Naive B cell (primary cell): ENCODE results near the gene SLC1A7. TPM values are rescaled to one million over a fixed set of nuclear protein-coding genes. Genes with fewer than 3 reads are reported as not detected.

Experiments
- ATAC-seq, 2 donors: fragments of 150-1000 bp; cut with Tn5 transposase; 2 replicates each; pipeline ENCODE4 v1.10.0; 2021; ENCODE audit warnings: low read depth in 2 of 2, mild to moderate bottlenecking in 2 of 2, moderate library complexity in 2 of 2
- DNase-seq: peaks from one replicate; pipeline ENCODE4 v3.0.0; 2022
- H3K27ac Mint-ChIP-seq, 6 donors: one replicate each; pipeline ENCODE4 v1.8.0; 2020 to 2022; ENCODE audit warnings: mild to moderate bottlenecking in 6 of 6, mixed read lengths in 6 of 6, moderate library complexity in 5 of 6, inconsistent platforms in 2 of 6
- H3K27me3 Mint-ChIP-seq, 3 donors: one replicate each; pipeline ENCODE4 v1.8.0; 2021 to 2022; ENCODE audit warnings: mixed read lengths in 3 of 3, mild to moderate bottlenecking in 1 of 3
- H3K36me3 Mint-ChIP-seq, 2 donors: one replicate each; pipeline ENCODE4 v1.8.0; 2020 to 2022; ENCODE audit warnings: mixed read lengths in 2 of 2, inconsistent platforms in 1 of 2, mild to moderate bottlenecking in 1 of 2
- H3K4me1 Mint-ChIP-seq, 3 donors: one replicate each; pipeline ENCODE4 v1.8.0; 2020 to 2022; ENCODE audit warnings: mixed read lengths in 3 of 3, inconsistent platforms in 1 of 3, mild to moderate bottlenecking in 1 of 3, moderate library complexity in 1 of 3
- H3K4me3 Mint-ChIP-seq, 8 donors: one replicate each; pipeline ENCODE4 v1.8.0; 2020 to 2022; ENCODE audit warnings: mild to moderate bottlenecking in 8 of 8, mixed read lengths in 8 of 8, moderate library complexity in 8 of 8, inconsistent platforms in 2 of 8
- H3K9me3 Mint-ChIP-seq, 7 donors: one replicate each; pipeline ENCODE4 v1.8.0; 2020 to 2022; ENCODE audit warnings: mixed read lengths in 7 of 7, mild to moderate bottlenecking in 5 of 7, inconsistent platforms in 2 of 7, moderate library complexity in 1 of 7
- polyA plus RNA-seq, 6 donors: library from polyadenylated mRNA; unstranded; fragments of 300-500 nt; fragmentation: Illumina TruSeq; gene quantifications; one replicate each; pipeline ENCODE4 v1.2.3, GENCODE V29; 2021; ENCODE audit warnings: low read depth in 6 of 6

SLC1A7 gene
- polyA plus RNA-seq, 6 donors from 2014 or later = not detected

DNA sequence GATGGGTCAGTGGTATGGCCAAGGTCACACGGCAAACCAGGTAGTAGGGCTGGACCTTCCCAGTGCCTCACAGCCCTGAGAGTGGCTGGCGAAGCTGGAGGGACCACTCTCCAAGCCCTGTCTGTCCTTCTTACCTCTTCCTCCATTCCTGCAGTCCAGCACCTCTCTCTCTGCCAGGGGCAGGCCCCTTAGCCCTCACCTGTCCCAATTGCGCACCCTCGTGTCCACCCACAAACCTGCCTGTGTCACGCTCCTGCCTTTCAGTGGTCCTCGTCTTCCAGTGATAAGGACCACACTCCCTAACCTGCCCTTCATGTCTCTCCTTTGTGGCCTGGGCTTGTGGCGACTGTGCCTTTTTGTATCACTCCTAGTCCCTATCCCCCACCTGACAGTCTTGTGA is 77.0 kb downstream of the SLC1A7 start:
- ATAC-seq (no peak), DNase-seq (no peak)
- peaks cover 22 to 60% (median 40%) of the 10 kb centered on the region in 3 donors for H3K27me3 Mint-ChIP-seq
- peaks cover 0 to 17% (median 8%) of the 10 kb centered on the region in 3 donors for H3K4me1 Mint-ChIP-seq
- no peak overlapping the region for H3K4me3 Mint-ChIP-seq
- no peaks in the 10 kb centered on the region for H3K36me3 Mint-ChIP-seq
- H3K27ac Mint-ChIP-seq = no peak overlapping the region
- no peaks in the 10 kb centered on the region for H3K9me3 Mint-ChIP-seq

DNA sequence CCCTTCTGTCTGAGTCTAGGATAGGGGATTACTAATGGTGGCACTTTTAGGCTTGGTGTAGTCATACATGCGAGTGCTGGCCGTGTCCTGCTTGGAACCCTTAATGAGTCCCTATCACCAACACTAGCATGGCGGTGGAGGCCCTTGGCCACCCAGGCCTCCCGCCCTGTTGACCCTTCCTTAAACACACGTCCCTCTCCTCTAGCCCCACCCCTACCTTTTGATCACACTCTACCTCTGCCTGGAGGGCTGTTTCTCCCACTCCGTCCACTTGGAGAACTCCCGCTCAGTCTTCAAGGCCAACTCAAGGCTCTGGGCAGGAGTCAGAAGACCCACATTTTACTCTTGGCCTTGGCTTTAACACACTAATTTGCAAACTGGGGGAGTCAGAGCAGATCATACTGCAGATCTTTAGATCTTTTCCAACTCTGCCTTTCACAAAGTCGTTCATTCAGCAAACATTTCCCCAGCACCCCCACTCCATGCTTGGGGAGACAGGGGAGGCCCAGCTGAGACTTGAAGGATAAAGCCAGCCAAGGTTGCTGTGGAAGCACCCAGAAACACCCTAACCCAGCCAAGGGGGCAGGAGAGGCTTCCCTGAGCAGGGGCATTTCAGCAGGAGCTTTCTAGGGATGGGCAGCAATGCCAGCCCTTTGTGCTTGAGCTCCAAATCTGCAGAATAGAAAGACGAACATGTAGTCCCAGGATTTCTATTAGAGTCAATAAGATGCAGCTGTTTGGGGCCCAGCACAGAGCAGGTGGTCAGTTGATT is 78.5 kb downstream of the SLC1A7 start:
- H3K36me3 Mint-ChIP-seq = no peaks in the 10 kb centered on the region
- peaks cover 33 to 67% (median 40%) of the 10 kb centered on the region in 3 donors for H3K27me3 Mint-ChIP-seq
- no peaks in the 10 kb centered on the region for H3K9me3 Mint-ChIP-seq
- DNase-seq (no peak), ATAC-seq (no peak)
- no peak overlapping the region for H3K27ac Mint-ChIP-seq
- H3K4me1 Mint-ChIP-seq = peaks cover 0 to 17% (median 8%) of the 10 kb centered on the region in 3 donors
- peak overlapping the region in 1 of 8 donors; percentile 2 for H3K4me3 Mint-ChIP-seq

DNA sequence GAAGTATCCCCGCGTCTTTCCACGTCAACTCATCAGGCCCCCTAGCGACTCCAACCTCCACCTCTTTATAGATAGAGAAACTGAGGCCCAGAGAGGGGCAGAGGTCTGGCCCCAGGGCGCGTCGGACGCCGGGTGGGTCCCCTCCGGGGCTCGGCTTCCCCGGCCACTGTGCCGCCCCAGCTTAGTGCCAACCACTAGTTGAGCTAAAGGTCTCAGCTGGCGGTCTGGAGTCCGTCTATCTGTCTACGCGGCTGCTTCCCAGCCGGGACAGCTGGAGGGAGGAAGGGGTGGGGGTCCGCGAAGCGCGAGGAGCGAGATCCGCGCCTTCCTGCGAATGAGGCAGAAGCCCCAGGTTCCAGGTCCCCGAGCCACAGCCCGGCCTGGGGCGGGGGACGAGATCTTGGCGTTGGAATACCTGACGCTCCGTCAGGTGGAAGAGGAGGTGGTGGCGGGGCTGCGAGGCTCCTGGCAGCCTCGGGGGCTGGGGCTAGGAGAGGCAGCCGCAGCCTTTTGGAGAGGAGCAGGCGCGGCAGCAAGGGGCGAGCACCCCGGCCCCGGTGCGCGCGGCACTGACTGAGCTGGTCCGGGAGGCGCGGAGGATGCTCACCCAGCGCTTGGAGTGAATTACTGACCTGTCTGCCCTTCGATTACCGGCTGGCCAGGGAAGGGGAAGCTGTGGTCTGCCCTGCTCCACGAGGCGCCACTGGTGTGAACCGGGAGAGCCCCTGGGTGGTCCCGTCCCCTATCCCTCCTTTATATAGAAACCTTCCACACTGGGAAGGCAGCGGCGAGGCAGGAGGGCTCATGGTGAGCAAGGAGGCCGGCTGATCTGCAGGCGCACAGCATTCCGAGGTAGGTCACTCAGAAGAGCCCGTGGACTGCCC is 79.5 kb downstream of the SLC1A7 start:
- Mint-ChIP-seq H3K4me1 (peaks cover 0 to 17% (median 8%) of the 10 kb centered on the region in 3 donors), H3K4me3 (peak overlapping the region in 3 of 8 donors; percentile 6 to 57 (median 33)), H3K9me3 (no peaks in the 10 kb centered on the region), H3K27ac (no peak overlapping the region), H3K27me3 (peaks cover 33 to 67% (median 40%) of the 10 kb centered on the region in 3 donors), H3K36me3 (no peaks in the 10 kb centered on the region)
- DNase-seq (no peak), ATAC-seq (no peak)

DNA sequence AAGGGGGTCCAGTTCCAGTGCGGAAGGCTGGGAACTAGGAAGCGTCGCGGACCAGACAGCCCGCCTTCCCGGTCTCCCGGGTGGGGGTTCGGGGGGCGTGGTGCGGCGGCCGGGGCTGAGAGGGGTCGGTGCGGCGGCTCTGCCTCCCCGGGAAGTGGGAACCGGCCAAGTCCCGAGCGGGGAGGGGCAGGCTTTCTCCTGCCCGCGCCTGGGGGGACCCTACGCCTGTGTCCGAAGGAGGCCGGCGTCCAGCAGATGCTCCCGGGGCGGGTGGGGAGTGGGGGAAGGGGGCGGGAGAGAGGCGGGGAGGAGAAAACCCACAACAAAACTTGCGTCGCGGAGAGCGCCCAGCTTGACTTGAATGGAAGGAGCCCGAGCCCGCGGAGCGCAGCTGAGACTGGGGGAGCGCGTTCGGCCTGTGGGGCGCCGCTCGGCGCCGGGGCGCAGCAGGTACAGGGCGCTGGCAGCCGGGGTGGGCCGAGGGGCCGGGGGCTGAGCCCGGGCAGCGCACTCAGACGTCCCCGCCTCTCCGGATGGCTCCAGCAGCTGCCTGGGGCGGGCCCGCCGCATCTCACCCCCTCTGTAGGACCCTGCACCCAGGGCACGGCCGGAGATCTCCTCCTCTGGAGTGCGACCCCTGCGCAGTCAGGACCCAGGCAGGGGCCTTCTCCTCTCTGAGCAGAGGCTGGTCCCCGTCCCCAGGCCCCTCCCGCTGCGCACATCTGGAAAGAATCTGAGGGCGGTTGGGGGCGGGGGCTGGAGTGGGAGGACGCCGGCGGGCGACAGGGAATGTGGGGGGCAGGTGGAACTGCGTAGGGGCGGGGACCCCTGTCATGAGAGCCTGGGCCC is 80.4 kb downstream of the SLC1A7 start, which contains the start of gene PODN:
TSS of gene PODN (plus strand) at position 355 of the 849 bp plus-strand sequence. CDS start 7,643 bp downstream, outside the sequence.
- no peak within 1 kb of the TSS for H3K27ac Mint-ChIP-seq
- peak within 1 kb of the TSS in 5 of 8 donors; percentile 29 to 66 (median 54) for H3K4me3 Mint-ChIP-seq
- no peaks in the 10 kb centered on the region for H3K9me3 Mint-ChIP-seq
- no peaks in the 10 kb centered on the region for H3K36me3 Mint-ChIP-seq
- no peak for ATAC-seq
- peaks cover 0 to 17% (median 8%) of the 10 kb centered on the region in 3 donors for H3K4me1 Mint-ChIP-seq
- peaks cover 33 to 63% (median 40%) of the 10 kb centered on the region in 3 donors for H3K27me3 Mint-ChIP-seq
- DNase-seq = no peak

DNA sequence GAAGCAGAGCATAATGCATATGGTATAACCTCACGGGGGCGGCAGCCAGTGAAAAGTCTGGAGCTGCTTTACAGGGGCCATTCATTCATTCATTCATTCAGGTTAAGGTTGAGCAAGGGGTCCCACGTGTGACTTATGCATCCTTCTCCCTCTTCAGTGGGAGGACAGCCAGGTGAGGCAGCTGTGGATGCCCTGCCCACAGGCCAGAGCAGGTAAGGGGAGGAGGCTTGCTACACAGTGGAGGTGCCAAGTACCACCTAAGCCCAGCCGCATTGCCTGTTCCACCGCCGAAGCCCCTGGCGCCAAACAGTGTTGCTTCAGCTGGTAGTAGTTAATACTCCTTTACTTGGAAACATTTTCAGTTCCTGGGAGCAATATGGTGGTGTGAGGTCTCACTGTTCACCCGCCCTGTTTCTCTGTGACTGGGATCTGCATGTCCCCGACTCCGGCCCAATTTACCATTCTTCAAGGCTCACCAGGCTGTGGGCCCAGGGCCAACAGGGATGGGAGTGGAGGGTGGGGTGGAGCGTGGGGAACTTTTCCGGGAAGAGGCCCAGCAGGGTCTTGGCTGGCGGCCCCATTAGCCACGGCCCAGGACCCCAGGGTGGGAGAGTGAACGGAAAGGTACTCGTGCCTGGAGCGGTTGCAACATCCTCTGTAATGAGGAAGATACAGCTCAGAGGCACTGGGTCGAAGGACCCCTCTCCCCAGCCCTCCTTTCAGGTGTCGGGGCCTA is 81.1 kb downstream of the SLC1A7 start:
- DNase-seq (no peak), ATAC-seq (no peak)
- peaks cover 33 to 55% (median 40%) of the 10 kb centered on the region in 3 donors for H3K27me3 Mint-ChIP-seq
- H3K27ac Mint-ChIP-seq = no peak overlapping the region
- peak overlapping the region in 5 of 8 donors; percentile 29 to 66 (median 54) for H3K4me3 Mint-ChIP-seq
- H3K4me1 Mint-ChIP-seq = peaks cover 0 to 17% (median 8%) of the 10 kb centered on the region in 3 donors
- no peaks in the 10 kb centered on the region for H3K9me3 Mint-ChIP-seq
- no peaks in the 10 kb centered on the region for H3K36me3 Mint-ChIP-seq

DNA sequence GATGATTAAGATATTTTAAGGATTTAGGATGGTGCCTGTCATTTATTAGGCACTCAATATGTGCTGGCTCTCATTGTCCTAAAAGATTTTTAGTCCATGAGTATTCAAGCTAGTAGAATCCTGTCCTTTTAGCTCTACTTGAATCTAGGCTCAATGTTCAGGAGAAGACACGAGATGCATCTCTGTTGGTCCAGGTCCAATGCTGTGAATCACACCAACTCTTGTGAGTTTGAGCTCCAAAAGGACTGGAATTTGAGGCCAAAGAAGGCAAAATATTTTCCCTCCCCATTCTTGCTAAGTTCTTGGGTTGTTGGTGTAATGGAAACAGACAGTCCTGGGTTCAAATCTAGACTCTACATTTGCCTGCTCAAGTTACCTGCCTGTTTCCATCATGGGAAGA is 81.9 kb downstream of the SLC1A7 start:
- peak overlapping the region in 3 of 8 donors; percentile 18 to 50 (median 40) for H3K4me3 Mint-ChIP-seq
- H3K4me1 Mint-ChIP-seq = peaks cover 0 to 17% (median 8%) of the 10 kb centered on the region in 3 donors
- peaks cover 32 to 52% (median 37%) of the 10 kb centered on the region in 3 donors for H3K27me3 Mint-ChIP-seq
- H3K27ac Mint-ChIP-seq = no peak overlapping the region
- DNase-seq = no peak
- H3K36me3 Mint-ChIP-seq = no peaks in the 10 kb centered on the region
- no peaks in the 10 kb centered on the region for H3K9me3 Mint-ChIP-seq
- no peak for ATAC-seq

DNA sequence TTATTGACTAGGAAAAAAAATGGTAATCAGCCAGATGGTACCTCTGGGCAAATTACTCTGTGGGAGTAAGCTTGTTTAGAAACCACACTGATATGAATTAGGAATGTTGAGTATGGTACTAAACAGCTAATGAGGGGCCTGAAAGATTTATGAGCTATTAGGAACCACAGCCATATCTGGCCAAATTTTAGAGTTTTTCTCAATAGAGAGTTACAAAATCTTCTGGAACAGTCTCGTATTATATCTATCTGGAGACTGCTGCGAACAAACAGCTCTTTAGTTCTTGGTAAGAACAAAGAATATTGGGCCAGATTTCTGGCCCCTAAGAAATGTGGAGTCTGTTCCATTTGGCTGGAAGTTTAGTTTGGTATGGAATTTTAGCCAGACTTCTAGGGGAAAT is 85.3 kb downstream of the SLC1A7 start:
- Mint-ChIP-seq H3K4me3 (no peak overlapping the region), H3K27ac (no peak overlapping the region), H3K4me1 (peaks cover 0 to under 1% (median 0%) of the 10 kb centered on the region in 3 donors), H3K36me3 (peaks cover 10 to 26% of the 10 kb centered on the region in 2 donors), H3K9me3 (no peaks in the 10 kb centered on the region), H3K27me3 (peaks cover 12 to 19% (median 14%) of the 10 kb centered on the region in 3 donors)
- ATAC-seq (no peak), DNase-seq (no peak)

DNA sequence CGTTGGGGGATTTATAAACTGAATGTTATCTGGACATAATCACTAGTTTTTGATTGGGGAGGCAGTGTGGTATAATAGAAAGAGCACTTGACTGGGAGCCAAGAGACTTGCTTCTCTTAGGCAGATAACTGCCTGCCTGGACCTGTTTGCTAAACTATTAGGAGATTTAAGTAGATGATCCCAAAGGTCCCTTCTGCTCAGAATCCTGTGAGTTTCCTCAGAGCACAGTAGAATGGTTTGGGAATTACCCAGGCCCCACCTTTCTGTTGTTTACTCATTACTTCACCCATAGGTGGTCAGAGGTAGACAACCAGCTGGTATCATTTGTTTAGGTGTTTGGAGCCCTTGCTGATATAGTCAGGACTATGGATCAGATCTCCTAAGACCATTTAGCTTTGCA is 90.8 kb downstream of the SLC1A7 start:
- Mint-ChIP-seq H3K4me1 (no peaks in the 10 kb centered on the region), H3K9me3 (no peaks in the 10 kb centered on the region), H3K4me3 (no peak overlapping the region), H3K36me3 (peaks cover 31 to 43% of the 10 kb centered on the region in 2 donors), H3K27ac (no peak overlapping the region), H3K27me3 (no peaks in the 10 kb centered on the region)
- ATAC-seq = no peak
- no peak for DNase-seq

DNA sequence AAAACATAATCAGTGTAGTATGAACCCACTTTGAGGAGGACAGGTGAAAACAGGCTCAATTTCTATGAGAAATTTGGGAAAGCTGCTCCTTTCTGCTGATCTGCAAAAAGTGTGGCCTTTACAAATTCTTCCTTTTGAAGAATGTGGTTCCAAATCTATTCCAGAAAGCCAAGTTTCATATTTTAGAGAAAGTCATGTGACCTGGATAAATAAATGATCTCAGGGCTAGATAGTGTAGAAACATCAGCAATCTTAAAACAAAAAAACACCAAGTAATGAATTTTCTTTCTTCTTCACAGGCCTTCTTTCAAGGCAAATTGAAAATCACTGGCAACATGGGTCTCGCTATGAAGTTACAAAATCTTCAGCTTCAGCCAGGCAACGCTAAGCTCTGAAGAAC is 92.1 kb downstream of the SLC1A7 start:
- no peaks in the 10 kb centered on the region for H3K9me3 Mint-ChIP-seq
- no peak overlapping the region for H3K4me3 Mint-ChIP-seq
- no peak for ATAC-seq
- DNase-seq = no peak
- H3K36me3 Mint-ChIP-seq = peaks cover 29 to 43% of the 10 kb centered on the region in 2 donors
- H3K27me3 Mint-ChIP-seq = no peaks in the 10 kb centered on the region
- no peaks in the 10 kb centered on the region for H3K4me1 Mint-ChIP-seq
- H3K27ac Mint-ChIP-seq = no peak overlapping the region

DNA sequence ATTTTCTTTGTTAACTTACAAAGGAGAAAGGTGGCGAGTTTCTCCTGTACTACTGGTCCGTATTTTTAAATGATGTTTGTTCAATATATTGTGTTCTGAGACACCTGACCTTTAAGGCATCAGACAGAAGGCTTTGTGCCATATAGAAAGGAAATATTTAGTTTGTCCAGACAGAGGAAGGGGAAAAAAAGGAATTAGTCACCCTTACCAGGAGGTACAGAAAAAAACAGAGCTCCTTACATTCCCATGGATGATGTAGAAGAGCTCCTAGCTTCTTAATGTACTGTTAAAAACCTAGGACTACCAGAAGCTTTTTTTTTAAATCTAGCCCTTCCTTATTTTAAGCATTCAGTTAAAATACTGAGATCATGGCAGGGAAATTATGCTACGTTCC is 92.9 kb downstream of the SLC1A7 start:
- no peak for ATAC-seq
- Mint-ChIP-seq H3K4me1 (no peaks in the 10 kb centered on the region), H3K9me3 (no peaks in the 10 kb centered on the region), H3K36me3 (peaks cover 23 to 42% of the 10 kb centered on the region in 2 donors), H3K27me3 (no peaks in the 10 kb centered on the region), H3K4me3 (no peak overlapping the region), H3K27ac (no peak overlapping the region)
- DNase-seq = no peak

DNA sequence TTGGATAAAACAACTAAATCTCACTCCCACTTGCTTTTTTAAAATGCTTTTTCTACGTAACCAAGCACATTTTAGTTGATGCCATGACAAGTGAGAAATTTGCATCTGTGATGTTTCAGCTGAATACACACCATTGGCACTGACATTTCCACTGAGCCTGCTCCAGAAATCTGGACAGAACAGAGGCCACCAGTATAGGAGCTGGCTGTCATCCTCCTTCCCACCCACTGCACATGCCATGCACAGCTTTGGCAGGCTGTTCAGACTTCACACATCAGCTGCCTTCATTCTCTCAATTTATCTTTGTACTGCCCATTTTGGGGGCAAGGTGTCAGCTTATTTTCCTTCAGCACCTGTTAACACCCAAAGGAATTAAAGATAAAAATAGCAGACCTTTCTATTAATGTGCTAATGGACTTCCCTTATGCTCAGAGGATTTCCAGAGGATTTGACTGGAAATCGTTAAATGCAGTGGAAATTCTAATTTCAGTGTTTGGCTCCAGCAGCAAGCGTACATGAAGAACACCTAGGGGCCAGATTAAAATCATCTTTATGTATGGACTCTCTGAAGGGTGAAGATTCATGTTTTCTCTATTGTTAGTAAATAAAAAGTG is 93.4 kb downstream of the SLC1A7 start:
- no peaks in the 10 kb centered on the region for H3K27me3 Mint-ChIP-seq
- DNase-seq (no peak), ATAC-seq (no peak)
- no peak overlapping the region for H3K4me3 Mint-ChIP-seq
- no peaks in the 10 kb centered on the region for H3K9me3 Mint-ChIP-seq
- no peak overlapping the region for H3K27ac Mint-ChIP-seq
- peaks cover 21 to 37% of the 10 kb centered on the region in 2 donors for H3K36me3 Mint-ChIP-seq
- no peaks in the 10 kb centered on the region for H3K4me1 Mint-ChIP-seq
